Activated T-helper 9 cell treated with anti-CD3 and anti-CD28 coated beads, Interleukin-2, amount 50 U/mL, for 16 hours (primary cell): Measurements from ENCODE around the gene CELSR2.

Source experiments
- DNase-seq: peaks from one replicate; pipeline ENCODE4 v3.0.0-alpha.2; 2020; ENCODE audit warnings: low read depth

Gene CELSR2

DNA sequence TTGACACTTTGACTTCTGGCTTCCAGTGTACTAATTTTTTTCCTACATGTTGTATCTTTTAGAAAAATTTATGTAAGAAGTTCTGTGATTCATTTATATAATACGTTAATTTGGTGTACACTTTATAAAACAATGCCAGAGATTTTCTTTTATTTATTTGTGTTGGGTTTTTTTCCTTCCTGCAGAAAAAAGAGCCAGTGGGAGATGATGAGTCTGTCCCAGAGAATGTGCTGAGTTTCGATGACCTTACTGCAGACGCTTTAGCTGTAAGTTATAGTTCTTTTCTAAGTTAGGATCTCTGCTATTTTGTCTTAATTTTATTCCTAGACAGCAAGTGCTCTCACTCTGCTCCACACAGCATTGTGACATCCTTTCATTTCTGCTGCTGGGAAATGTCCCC, 21.2 kb upstream of the CELSR2 start:
- no peak for DNase-seq

DNA sequence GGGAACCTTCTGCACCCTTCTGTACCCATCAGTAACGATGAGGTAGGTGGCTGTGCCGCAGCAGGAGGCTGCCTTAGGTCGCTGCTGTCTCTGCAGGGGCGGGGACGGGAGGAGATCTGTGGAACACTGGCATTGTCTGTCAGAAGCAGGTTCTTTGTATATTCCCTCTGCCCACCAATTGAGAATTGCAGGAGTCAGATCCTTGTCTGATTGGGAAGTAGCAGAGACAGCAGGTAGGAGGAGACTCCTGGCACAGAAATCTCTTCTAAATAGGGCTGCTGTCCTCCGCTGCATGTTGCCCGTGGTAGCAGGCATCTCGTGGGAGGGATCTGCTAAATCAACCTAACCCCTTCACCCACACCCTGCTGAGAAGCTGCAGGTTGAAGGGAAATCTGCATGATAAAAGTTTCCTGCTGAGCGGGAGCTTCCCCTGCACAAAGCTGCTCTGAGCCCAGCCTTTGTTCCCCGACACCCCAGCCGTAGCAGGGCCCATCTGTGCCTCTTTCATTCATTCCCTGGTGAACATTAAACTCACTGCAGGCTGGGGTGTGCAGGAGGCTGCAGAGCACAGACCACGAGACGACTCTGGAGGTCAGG, 19.7 kb upstream of the CELSR2 start:
- no peak for DNase-seq

DNA sequence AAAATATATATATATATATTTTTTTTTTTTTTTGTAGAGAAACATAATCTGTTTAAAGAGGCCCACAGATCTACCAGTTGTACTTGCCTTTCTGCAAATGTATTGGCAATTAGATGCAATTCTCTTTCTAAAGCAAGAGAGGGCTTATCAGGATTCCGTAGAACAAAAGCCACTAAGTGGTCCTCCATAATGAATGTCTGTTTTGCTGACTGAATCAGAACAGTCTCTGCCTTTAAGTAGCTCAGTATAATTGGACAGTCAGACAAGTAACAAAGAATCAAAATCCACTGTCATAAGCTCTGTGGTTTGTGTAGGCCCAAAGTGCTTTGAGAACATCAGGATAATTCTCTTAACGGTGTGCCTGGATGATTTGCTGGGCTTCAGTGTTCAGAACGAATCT, 18.3 kb upstream of the CELSR2 start:
- no peak for DNase-seq

DNA sequence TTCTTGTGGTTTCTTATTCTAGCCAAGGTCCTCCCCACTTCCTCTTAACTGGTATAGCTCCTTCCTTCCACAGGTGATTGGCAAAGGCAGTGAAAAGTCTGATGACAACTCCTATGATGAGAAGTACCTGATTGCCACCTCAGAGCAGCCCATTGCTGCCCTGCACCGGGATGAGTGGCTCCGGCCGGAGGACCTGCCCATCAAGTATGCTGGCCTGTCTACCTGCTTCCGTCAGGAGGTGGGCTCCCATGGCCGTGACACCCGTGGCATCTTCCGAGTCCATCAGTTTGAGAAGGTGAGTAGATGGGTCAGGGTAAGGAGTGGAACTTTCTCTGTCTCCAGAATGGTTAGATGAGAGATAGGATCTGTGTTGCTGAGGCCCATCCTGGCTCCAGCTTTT, 14.2 kb upstream of the CELSR2 start:
- no peak for DNase-seq

DNA sequence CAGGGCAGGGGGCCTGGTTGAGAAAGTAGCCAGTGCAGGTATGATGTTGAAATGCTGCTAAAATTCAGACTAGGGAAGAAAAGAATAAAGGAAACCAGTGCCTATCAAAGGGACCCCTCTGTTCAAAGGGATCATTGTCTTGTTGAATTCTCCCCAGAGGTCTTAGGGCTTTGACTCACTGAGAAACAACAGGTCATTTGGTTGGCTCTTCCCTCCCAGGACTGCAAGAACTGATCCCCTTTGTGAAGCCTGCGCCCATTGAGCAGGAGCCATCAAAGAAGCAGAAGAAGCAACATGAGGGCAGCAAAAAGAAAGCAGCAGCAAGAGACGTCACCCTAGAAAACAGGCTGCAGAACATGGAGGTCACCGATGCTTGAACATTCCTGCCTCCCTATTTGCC, 11.8 kb upstream of the CELSR2 start:
- no peak for DNase-seq

DNA sequence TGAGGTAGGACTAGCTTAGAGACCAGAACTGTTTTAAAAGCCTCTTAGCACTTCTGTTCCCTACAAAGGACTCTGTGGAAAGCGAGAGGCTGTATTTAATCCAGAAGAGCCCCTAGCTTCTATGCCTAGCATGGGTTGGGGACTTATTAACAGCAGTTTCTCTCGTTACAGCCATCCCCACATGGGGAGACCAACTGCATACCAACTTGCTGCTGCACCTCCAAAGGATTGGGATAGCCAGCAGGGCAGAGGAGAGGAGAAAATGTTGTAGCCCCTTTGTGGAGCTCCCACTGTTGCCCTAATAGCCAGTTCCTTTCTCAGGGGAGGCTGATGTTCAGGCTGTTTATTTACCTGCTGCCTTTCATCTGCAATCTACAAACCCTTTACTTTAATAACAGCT, 11.0 kb upstream of the CELSR2 start:
- no peak for DNase-seq

DNA sequence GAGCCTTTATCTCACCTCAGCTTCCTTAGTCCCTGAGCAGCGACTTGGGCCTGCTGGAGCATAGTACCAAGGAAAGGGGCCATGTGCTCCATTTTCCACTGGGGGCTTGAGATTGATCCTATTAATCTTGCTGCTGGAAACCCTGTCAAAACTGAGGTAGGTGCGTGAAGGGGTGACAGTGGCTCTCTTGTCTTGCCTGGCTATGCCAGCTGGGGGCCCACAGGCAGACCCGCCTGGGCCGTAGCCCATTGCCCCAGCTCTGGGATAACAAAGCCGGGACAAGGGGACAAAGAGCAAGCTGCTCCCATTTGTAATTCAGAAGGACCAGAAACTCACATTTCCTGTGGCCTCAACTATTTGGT, 10.3 kb upstream of the CELSR2 start:
- no peak for DNase-seq

DNA sequence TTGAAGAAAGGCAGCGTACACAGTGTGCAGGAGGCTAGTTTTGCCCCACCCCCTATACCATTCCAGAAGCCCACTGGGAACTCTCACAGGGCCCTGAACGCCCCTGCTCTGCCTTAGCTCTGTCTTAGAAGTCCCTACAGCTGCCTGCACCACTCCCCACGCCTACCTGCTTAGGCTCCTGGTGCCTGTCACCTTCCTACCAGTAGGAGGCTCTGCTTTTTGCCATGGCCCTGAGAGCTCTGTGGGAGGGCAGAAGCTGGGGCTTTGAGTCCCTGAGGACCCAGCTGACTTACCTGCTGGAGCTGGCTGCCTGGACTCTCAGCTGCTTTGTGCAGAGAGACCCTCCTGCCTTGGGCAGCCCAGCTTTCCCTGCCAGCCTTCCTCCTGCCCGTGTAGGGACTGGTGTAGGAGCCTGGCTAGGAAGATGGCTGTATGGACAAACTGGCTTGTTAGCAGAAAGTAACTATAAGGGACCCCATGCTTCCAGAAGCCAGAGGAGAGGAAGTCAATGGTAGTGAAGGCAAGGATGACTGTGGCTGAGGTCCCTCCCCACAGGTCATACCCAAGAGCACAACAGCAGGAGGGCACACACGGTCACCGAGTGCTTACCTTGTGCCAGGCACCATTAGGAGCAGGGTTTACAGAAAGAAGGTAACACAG, 9.8 kb upstream of the CELSR2 start:
- DNase-seq: no peak

DNA sequence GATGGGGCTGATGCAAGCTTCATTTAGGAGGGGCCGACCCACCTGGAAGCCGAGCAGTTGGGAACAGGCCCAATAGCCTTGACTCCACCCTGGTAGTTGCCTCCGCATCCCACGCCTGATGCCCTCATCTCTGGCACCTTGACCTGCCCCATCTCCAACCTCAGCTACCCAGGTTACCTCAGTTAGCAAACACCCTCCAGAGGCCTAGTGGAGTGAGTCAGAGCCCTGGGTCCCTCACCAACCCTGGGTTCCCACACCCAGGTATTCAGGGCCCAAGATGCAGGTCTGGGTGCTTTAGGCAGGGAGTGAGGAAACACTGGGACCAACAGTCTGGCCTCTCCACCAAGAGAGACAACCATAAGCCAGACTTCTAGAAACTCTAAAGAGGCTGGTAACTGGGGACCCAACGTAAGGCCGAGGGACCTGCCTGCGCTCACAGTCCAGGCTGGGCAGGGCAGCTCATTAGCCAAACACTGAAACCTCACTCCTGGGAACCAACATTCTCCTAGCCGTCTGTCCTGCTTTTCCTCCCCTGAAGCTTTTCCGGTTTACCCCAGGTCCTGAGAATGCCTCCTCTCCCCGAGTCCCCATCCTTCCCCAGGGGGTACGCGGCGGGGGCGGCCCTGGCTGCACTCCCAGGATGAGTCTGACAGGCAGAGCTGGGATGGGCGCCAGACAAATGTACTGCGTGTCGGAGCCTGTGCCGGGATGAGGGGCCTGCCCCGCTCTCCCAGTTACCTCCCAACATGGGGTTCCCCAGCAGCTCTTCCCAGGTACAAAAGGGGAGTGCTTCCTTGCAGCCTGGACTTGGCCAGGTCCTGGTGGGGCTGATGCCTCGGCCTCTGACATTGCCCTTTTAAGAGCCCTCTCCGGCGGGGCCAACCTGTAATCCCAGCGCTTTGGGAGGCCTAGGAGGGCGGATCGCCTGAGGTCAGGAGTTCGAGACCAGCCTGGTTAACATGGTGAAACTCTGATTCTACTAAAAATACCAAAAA, 8.9 kb upstream of the CELSR2 start:
- DNase-seq: no peak

DNA sequence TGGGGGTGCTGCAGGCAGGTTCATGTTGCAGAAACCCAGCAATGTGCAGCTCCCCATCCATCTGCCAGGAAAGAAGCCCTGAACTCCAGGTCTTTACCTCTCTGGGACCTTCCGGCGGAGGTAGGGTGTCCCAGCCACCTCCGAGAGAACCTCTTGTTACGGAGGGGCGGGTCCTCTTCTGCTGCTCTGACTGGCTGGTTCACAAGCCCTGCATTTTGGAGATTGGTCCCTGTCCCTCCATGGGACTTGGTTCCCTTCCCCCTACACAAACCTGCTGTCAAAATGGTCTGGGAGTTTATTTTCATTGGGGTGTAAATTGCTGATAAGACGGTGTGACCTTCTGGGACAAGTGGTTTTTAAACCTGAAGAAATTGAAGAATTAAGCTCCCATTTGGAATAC, 8.0 kb upstream of the CELSR2 start:
- no peak for DNase-seq

DNA sequence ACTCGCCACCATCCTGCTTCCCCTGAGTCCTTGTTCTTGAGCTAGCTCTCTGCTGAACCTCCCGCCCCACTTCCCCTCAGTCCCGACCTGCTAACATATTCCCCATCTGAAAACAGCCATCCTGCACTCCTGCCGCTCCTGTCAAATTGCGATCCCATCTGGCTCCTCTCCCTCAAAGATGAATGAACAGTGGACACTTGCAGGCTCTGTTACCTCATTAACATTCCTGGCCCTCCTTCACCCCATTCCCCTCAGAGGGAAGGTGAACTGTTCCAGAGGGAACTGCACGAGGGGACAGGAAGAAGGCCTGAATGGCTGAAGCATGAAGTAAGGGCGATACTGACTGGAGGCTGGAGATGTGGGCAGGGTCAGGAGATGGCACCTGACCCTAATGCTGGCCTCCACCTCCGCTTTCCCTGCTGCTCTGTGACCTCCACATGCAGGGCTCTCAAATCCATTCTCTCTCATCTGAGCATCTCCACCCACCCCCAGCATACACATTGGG, 7.4 kb upstream of the CELSR2 start:
- DNase-seq: no peak

DNA sequence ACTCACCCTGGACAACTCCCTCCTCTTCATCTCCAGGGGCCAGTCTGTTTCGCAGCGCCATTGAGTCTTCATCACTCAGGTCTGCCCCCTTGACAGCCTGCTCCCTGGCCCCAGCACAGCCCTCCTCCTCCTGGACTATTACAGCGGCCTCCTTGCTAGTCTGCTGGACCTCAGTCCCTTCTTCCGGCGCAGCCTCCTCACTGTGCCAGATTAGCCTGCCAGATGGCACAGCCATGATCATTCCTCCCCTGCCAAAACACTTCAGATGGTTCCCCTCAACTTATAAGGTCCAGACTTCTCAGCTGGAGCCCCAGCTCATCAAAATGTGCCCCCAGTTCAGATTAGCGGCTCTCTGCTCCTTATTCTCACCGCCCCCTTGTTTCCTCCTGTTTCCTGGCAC, 7.0 kb upstream of the CELSR2 start:
- no peak for DNase-seq

DNA sequence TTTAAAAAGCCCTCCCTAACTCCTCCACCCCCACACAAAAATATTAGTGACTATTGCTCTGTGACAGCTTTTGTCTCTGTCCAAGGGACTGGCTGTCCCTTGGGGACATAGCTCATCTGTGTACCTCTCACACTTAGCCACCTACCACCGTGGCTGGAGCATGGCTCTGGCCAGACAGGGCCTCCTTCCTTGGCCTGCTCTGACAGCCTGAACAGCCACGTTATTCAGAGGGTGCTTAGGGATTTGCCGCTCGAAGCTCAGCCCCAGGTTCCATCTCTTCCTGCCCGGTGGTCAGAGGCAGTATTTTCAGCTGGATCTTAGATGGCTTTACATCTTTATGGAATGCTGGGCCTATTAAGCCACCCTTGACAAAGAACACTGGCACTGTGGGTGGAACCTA, 6.1 kb upstream of the CELSR2 start:
- DNase-seq: no peak

DNA sequence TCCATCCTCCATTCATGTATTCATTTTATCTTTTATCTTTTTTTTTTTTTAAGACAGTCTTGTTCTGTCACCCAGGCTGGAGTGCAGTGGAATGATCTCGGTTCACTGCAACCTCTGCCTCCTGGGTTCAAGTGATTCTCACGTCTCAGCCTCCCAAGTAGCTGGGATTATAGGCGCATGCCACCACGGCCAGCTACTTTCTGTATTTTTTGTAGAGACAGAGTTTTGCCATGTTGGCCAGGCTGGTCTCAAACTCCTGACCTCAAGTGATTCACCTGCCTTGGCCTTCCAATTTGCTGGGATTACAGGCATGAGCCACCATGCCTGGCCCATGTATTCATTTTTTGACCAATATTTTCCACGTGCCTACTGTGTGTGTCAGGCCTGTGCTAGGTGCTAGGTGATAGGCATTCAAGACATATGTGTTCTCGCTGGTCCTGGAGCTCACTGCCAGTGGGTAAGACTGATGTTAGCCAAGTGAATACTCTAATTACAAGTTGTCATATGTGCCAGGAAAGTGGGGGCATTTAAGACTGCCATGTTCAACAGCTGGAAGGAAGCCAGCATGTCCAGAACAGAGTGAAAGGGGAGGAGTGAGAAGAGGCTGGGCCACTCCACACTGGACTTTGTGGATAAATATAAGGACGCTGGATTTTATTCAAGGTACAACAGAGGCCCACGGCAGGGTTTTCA, 5.3 kb upstream of the CELSR2 start:
- DNase-seq: no peak

DNA sequence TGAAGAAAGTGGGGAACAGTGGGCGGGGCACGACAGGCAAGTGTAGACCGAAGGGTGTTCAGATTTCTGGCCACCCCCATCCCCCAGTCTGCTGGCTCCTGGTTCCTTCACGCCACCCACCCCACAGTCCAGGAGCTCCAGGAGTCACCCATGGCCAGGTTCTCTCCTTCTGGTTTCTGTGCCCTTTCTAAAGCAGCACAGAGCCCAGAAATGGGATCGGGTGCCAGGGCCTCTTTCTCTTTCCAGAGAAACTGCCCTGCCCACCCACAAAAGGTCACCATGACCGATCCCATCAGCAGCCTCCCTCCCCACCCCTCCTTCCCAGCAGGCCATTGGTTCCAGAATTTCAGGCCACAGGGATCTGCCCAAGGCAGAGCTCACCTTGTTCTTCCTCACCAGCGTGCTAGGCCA, 3.2 kb upstream of the CELSR2 start:
- DNase-seq: no peak

DNA sequence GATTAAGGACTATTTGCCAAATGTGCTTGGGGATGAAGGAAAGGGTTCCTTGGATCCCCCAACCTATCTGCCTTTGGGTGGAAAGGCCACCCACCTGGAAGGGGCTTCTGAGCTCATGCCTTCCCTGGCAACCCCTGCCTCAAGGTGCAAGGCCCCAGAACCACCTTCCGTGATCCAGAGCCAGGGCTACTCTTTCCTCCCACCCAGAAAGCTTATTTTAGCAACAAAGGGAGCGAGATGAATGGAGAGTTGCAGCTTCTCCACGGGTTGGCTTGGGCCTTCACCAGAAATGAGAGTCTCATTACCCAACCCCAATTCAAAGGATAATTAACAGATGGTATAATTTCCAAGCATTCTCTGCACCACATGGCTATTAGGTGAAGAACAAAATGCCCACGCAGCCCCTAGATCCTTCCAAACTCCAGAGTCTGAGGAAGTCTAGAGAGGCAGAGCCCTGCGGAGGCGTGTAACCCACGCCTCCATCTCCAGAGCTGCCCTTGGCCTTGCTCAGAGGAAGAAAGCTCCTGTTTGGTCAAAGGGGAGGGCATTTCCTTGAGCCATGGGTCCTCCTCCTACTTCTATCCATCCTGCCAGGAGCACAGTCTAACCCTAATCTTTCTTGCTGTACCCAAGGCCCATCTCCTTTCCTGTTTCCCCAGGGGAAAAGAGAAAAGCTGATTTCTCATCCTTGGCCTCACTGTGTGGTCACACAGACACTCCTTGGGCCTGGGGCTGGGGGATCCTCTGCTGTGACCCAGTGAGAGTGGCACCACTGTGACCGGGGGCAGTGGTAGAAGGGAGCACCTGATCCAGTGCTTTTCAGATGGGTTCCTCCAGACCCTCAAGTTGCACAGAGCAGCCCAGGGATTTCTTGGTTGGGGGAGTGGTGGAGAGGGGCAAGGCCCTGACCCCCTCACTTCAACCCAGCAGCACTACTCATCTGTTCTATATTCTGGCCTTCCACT, 1.7 kb upstream of the CELSR2 start:
- no peak for DNase-seq

DNA sequence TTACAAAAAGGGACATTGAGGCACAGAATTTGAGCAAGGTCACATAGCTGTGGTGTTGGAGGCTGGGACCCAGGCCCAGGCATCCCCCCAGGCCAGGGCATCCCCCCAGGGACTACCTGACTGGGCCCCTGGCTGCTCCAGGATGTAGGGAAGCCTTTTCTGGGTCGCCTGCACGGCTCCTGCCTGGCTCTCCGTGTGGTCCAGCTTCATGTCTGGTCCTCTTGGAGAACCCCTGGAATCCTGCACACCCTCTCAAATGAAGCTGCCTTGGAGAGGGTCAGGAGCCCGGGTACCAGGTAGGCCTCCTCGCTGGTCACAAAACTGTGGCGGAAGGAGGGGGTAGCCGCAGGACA, 919 bp upstream of the CELSR2 start:
- no peak for DNase-seq

DNA sequence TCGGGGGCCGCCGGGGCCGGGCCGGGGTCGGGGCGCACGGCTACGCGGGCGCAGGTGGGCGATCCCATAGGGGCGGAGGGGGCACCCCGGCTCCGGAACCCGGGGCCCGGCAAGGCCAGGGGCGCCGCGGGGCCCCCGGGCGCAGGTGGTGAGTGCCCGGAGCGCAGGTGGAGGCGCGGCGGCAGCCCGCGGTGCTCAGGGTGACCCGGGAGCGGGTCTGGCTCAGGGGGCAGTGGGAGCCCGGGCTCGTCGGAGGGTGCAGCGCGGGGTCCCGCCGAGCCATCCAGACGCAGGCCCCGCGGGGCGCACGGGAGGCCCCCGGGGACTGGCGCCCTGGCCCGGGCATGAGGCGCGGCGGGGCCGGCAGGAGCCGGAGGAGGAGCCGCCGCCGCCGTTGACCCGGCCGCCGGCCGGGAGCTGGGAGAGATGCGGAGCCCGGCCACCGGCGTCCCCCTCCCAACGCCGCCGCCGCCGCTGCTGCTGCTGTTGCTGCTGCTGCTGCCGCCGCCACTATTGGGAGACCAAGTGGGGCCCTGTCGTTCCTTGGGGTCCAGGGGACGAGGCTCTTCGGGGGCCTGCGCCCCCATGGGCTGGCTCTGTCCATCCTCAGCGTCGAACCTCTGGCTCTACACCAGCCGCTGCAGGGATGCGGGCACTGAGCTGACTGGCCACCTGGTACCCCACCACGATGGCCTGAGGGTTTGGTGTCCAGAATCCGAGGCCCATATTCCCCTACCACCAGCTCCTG, 489 bp downstream of the CELSR2 start:
- DNase-seq: no peak

DNA sequence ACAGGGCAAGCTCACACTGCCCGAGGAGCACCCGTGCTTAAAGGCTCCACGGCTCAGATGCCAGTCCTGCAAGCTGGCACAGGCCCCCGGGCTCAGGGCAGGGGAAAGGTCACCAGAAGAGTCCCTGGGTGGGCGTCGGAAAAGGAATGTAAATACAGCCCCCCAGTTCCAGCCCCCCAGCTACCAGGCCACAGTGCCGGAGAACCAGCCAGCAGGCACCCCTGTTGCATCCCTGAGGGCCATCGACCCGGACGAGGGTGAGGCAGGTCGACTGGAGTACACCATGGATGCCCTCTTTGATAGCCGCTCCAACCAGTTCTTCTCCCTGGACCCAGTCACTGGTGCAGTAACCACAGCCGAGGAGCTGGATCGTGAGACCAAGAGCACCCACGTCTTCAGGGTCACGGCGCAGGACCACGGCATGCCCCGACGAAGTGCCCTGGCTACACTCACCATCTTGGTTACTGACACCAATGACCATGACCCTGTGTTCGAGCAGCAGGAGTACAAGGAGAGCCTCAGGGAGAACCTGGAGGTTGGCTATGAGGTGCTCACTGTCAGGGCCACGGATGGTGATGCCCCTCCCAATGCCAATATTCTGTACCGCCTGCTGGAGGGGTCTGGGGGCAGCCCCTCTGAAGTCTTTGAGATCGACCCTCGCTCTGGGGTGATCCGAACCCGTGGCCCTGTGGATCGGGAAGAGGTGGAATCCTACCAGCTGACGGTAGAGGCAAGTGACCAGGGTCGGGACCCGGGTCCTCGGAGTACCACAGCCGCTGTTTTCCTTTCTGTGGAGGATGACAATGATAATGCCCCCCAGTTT, 1.3 kb downstream of the CELSR2 start:
- DNase-seq: no peak
